ENCODE data around the gene USP2. TPM values are rescaled to one million over a fixed set of nuclear protein-coding genes. Genes with fewer than 3 reads are reported as not detected.

The USP2 gene
- total RNA-seq, 1 experiment from 2014 or later, result 3.1 TPM

DNA sequence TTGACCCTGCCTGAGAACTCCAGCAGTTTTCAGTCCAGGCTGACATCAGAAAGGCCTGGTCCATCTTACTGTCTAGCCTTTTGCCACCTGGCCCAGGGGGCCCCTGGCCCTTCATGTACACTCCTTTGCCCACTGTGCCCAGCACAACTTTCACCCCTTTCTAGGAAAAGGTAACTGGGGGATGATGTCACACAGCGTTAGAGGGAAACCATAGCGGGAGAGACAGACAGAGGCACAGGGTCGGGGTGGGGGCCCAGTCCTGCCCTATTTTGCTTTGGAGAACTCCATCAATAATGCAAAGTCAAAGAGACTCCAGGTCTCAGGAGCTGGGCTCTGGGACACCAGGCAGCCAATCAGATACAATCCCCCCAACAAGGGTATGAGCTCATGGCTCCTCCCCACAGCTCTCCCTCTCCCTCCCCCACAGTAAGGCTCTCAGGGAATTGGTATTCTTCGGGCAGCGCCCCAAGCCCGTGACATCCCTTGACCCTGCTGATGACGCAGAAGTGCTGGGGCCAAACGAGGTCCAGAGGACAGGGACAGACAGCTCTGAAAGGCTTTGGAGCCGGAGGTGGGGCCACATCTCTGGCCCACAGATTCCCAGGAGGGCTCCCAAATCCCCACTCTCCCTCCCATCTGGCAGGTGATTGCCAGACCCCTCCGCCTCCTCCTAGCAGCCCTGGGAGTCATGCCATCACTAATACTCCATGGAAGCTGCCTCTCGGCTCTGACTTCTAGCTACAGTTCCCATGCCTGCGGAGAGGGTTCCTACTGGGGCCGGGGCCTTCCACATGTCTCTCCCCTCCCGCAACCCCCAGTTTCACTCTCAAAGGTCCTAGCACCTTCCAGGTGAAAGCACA, 5.9 kb downstream of the USP2 start:
- intact Hi-C loops (cut with micrococcal nuclease; ENCODE audit: unreplicated experiment) (no loop called here), in situ Hi-C loops (cut with HindIII; ENCODE audit: low pct_unique_long_range_greater_than_20kb, low sequenced_read_pairs) (no loop called here)
- no TSS peak for BruUV-seq (replicated peaks)
- no peaks in the 10 kb centered on the region for H3K9me3 ChIP-seq (ENCODE audit: control insufficient read depth, insufficient read depth, low read depth, low read length)
- DNase-seq (ENCODE audit: low read depth, low spot score), result no peak
- H3K4me1 ChIP-seq (ENCODE audit: control insufficient read depth, insufficient read depth, low read length), result peaks cover 13% of the 10 kb centered on the region
- H3K27me3 ChIP-seq (ENCODE audit: control insufficient read depth, insufficient read depth, low read length), result no peaks in the 10 kb centered on the region
- no peak overlapping the region for H3K27ac ChIP-seq (ENCODE audit: low read length)
- TF ChIP-seq SIN3A (IDR thresholded peaks at IDR 0.05; ENCODE audit: borderline replicate concordance, insufficient read depth, low read depth, low read length), result no peak
- TF ChIP-seq, protein P1, sequence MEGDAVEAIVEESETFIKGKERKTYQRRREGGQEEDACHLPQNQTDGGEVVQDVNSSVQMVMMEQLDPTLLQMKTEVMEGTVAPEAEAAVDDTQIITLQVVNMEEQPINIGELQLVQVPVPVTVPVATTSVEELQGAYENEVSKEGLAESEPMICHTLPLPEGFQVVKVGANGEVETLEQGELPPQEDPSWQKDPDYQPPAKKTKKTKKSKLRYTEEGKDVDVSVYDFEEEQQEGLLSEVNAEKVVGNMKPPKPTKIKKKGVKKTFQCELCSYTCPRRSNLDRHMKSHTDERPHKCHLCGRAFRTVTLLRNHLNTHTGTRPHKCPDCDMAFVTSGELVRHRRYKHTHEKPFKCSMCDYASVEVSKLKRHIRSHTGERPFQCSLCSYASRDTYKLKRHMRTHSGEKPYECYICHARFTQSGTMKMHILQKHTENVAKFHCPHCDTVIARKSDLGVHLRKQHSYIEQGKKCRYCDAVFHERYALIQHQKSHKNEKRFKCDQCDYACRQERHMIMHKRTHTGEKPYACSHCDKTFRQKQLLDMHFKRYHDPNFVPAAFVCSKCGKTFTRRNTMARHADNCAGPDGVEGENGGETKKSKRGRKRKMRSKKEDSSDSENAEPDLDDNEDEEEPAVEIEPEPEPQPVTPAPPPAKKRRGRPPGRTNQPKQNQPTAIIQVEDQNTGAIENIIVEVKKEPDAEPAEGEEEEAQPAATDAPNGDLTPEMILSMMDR (IDR thresholded peaks at IDR 0.05), result no peak
- TF ChIP-seq, protein P2, sequence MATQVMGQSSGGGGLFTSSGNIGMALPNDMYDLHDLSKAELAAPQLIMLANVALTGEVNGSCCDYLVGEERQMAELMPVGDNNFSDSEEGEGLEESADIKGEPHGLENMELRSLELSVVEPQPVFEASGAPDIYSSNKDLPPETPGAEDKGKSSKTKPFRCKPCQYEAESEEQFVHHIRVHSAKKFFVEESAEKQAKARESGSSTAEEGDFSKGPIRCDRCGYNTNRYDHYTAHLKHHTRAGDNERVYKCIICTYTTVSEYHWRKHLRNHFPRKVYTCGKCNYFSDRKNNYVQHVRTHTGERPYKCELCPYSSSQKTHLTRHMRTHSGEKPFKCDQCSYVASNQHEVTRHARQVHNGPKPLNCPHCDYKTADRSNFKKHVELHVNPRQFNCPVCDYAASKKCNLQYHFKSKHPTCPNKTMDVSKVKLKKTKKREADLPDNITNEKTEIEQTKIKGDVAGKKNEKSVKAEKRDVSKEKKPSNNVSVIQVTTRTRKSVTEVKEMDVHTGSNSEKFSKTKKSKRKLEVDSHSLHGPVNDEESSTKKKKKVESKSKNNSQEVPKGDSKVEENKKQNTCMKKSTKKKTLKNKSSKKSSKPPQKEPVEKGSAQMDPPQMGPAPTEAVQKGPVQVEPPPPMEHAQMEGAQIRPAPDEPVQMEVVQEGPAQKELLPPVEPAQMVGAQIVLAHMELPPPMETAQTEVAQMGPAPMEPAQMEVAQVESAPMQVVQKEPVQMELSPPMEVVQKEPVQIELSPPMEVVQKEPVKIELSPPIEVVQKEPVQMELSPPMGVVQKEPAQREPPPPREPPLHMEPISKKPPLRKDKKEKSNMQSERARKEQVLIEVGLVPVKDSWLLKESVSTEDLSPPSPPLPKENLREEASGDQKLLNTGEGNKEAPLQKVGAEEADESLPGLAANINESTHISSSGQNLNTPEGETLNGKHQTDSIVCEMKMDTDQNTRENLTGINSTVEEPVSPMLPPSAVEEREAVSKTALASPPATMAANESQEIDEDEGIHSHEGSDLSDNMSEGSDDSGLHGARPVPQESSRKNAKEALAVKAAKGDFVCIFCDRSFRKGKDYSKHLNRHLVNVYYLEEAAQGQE (IDR thresholded peaks at IDR 0.05; ENCODE audit: insufficient read depth in 1 of 2, low read depth in 2 of 2, low read length in 1 of 2), result no peak
- no peak for TF ChIP-seq TCF7L2 (IDR thresholded peaks at IDR 0.05; ENCODE audit: low read depth, low read length)
- TF ChIP-seq POLR2AphosphoS5 (IDR thresholded peaks at IDR 0.05; ENCODE audit: low read depth, low read length), result no peak
- H3K4me3 ChIP-seq (ENCODE audit: low read depth in 2 of 2, low read length in 2 of 2), result no peak overlapping the region
- ChIA-PET POLR2A (interaction anchor here (0.6 kb wide), 1 partner anchor 47 kb away, joined by 17 read pairs; no protein-coding TSS in a partner anchor), CTCF (interaction anchor here (0.8 to 0.9 kb wide), 3 partner anchors 14 to 36 kb away, joined by 3 to 4 read pairs (median 4); no protein-coding TSS in a partner anchor)
- ATAC-seq, result no peak
- no peaks in the 10 kb centered on the region for H3K36me3 ChIP-seq (ENCODE audit: control insufficient read depth, insufficient read depth, low read length)

DNA sequence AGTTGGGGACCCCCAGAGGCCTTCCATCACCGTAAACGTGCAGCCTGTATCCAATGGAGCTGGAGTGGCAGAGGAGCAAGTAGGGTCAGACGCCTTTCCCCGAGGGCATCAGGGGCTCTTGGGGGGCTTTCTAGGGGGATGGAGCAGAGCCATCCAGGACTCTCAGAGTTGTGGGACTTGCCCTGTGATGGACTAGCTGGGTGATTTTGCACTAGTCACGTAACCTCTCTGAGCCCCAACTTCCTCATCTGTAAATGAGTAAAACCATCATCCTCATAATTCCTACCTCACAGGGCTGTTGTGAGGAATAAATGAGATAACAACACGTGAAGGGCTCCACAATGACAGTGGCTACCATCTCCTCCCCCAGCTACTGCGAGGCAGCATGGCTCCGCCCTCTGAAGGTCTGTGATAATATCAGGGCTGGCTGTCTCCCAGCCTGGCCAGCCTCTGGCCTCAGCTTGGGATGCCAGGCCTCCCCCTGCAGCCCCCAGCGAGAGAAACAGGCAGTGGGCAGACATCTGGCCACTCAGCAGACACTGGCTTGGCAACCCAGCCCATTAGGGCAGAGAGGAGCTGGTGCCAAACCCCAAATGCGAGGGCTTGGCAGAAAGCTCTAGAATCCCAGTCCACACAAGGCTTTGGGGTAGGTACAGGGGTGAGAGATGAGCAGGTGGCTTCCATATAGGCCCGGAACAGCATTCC, 6.7 kb downstream of the USP2 start:
- Histone ChIP-seq H3K4me3 (ENCODE audit: low read depth in 2 of 2, low read length in 2 of 2) (no peak overlapping the region), H3K4me1 (ENCODE audit: control insufficient read depth, insufficient read depth, low read length) (peaks cover 13% of the 10 kb centered on the region), H3K27me3 (ENCODE audit: control insufficient read depth, insufficient read depth, low read length) (no peaks in the 10 kb centered on the region), H3K27ac (ENCODE audit: low read length) (no peak overlapping the region), H3K36me3 (ENCODE audit: control insufficient read depth, insufficient read depth, low read length) (no peaks in the 10 kb centered on the region), H3K9me3 (ENCODE audit: control insufficient read depth, insufficient read depth, low read depth, low read length) (no peaks in the 10 kb centered on the region)
- ChIA-PET CTCF (interaction anchor here (0.6 to 2.3 kb wide), 7 partner anchors 14 to 100 kb away, joined by 3 to 22 read pairs (median 6); partner anchors contain the start of gene RNF26), POLR2A (no interaction called here)
- TF ChIP-seq POLR2AphosphoS5 (IDR thresholded peaks at IDR 0.05; ENCODE audit: low read depth, low read length) (no peak), TCF7L2 (IDR thresholded peaks at IDR 0.05; ENCODE audit: low read depth, low read length) (no peak), SIN3A (IDR thresholded peaks at IDR 0.05; ENCODE audit: borderline replicate concordance, insufficient read depth, low read depth, low read length) (no peak)
- TF ChIP-seq, protein P1 (IDR thresholded peaks at IDR 0.05), result no peak
- TF ChIP-seq, protein P2 (IDR thresholded peaks at IDR 0.05; ENCODE audit: insufficient read depth in 1 of 2, low read depth in 2 of 2, low read length in 1 of 2), result no peak
- BruUV-seq (replicated peaks), result no TSS peak
- intact Hi-C loops (cut with micrococcal nuclease; ENCODE audit: unreplicated experiment), result loop anchor here (5.0 kb wide), 1 partner anchor 37 kb away; no protein-coding TSS in a partner anchor
- DNase-seq (ENCODE audit: low read depth, low spot score) (no peak), ATAC-seq (no peak)
- in situ Hi-C loops (cut with HindIII; ENCODE audit: low pct_unique_long_range_greater_than_20kb, low sequenced_read_pairs), result no loop called here

Measured in Panc1 (cell line).